GM23248 (cell line): ENCODE measurements around the gene PRRC1.
"Not testable (repeated sequence)": the region's sequence is repeated elsewhere in the genome, so short reads cannot be mapped to it uniquely, and the experiment has no call there.

Experiments
- EZH2 ChIP-seq: fragments of 200-600 bp; sonication (generic); IDR thresholded peaks from 2 replicates; pipeline ENCODE4 v1.6.1; 2018; ENCODE audit warnings: antibody characterized with exemption, mild to moderate bottlenecking; ENCODE audit not compliant: insufficient read depth, poor library complexity, severe bottlenecking
- EZH2phosphoT487 ChIP-seq: fragments of 200-600 bp; sonication (generic); IDR thresholded peaks from 2 replicates; pipeline ENCODE4 v1.6.1; 2018; ENCODE audit warnings: antibody characterized with exemption, moderate library complexity, mild to moderate bottlenecking, low read depth; ENCODE audit not compliant: insufficient read depth

DNA sequence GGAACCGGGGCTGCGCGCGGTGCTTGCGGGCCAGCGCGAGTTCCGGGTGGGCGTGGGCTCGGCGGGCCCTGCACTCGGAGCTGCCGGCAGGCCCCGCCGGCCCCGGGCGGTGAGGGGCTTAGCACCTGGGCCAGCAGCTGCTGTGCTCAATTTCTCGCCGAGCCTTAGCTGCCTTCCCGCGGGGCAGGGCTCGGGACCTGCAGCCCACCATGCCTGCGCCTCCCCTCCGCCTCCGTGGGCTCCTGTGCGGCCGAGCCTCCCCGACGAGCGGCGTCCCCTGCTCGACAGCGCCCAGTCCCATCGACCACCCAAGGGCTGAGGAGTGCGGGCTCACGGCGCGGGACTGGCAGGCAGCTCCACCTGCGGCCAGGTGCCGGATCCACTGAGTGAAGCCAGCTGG is 52.0 kb downstream of the PRRC1 start:
- TF ChIP-seq EZH2, EZH2phosphoT487: not testable (repeated sequence)
